Measurements from ENCODE around the gene GYPC.
"Not testable (repeated sequence)": the region's sequence is repeated elsewhere in the genome, so short reads cannot be mapped to it uniquely, and the experiment has no call there.

The GYPC gene

GRCh38 chr2:126635281-126635680, 20.7 kb upstream of the GYPC start:
- no peak for TF ChIP-seq CTCF (conservative IDR thresholded peaks at IDR 0.05)
- H3K27ac ChIP-seq, result no peak overlapping the region

- H3K27ac ChIP-seq, result no peak overlapping the region
- no peak for TF ChIP-seq CTCF (conservative IDR thresholded peaks at IDR 0.05)
Observed at GRCh38 chr2:126635736-126636135, 20.2 kb upstream of the GYPC start.

GRCh38 chr2:126637386-126637785, 18.6 kb upstream of the GYPC start:
- TF ChIP-seq CTCF (conservative IDR thresholded peaks at IDR 0.05), result no peak
- H3K27ac ChIP-seq, result no peak overlapping the region

GRCh38 chr2:126638746-126639145, 17.2 kb upstream of the GYPC start:
- no peak for TF ChIP-seq CTCF (conservative IDR thresholded peaks at IDR 0.05)
- no peak overlapping the region for H3K27ac ChIP-seq

- TF ChIP-seq CTCF (conservative IDR thresholded peaks at IDR 0.05), result no peak
- no peak overlapping the region for H3K27ac ChIP-seq
Observed at GRCh38 chr2:126639276-126639675, 16.7 kb upstream of the GYPC start.

GRCh38 chr2:126641294-126641693, 14.7 kb upstream of the GYPC start:
- H3K27ac ChIP-seq, result not testable (repeated sequence)

- H3K27ac ChIP-seq, result no peak overlapping the region
- TF ChIP-seq CTCF (conservative IDR thresholded peaks at IDR 0.05), result no peak
Observed at GRCh38 chr2:126642031-126642430, 13.9 kb upstream of the GYPC start.

- TF ChIP-seq CTCF (conservative IDR thresholded peaks at IDR 0.05), result no peak
- H3K27ac ChIP-seq, result no peak overlapping the region
Observed at GRCh38 chr2:126643431-126643830, 12.5 kb upstream of the GYPC start.

Measured in VCaP (cell line).